ENCODE measurements around the gene FAM131A. TPM values are rescaled to one million over a fixed set of nuclear protein-coding genes. Genes with fewer than 3 reads are reported as not detected.

Gene FAM131A
- total and polyA plus RNA-seq, 9 of the 15 experiments (the other 6 are each of a cell fraction or from before 2014, with no cell fraction given), result 0.48 to 11.1 (median 4.3) TPM

DNA sequence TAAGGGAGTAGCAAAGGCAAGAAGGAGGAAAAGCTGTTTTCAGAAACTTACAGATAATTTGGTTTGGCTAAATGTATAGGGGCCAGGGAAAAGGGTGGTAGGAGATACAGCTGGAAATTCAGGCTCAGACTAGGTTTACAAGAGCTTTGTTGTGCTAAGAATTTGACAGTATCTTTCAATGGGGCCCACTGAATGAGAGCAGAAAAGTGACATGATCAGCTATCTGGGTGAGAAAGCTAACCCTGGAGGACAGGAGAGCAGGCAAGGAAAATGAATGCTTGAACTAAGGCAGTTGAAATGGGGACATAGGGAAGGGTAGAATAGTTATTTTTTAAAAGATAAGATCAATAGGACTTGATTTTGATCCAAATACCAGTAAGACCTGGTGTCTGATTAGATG lies 25.8 kb upstream of the FAM131A start:
- no peak overlapping the region for H3K4me3 ChIP-seq
- TF ChIP-seq, protein P1, sequence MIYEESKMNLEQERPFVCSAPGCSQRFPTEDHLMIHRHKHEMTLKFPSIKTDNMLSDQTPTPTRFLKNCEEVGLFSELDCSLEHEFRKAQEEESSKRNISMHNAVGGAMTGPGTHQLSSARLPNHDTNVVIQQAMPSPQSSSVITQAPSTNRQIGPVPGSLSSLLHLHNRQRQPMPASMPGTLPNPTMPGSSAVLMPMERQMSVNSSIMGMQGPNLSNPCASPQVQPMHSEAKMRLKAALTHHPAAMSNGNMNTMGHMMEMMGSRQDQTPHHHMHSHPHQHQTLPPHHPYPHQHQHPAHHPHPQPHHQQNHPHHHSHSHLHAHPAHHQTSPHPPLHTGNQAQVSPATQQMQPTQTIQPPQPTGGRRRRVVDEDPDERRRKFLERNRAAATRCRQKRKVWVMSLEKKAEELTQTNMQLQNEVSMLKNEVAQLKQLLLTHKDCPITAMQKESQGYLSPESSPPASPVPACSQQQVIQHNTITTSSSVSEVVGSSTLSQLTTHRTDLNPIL (CRISPR knock-in tag; IDR thresholded peaks at IDR 0.05), result no peak
- no peak for TF ChIP-seq ESRRA (IDR thresholded peaks at IDR 0.05; ENCODE audit: borderline replicate concordance, low read depth)
- TF ChIP-seq XRCC4 (IDR thresholded peaks at IDR 0.05; ENCODE audit: extremely low read depth, insufficient read depth, insufficient read length), result no peak
- TF ChIP-seq ZNF239 (CRISPR knock-in tag; IDR thresholded peaks at IDR 0.05), result no peak
- no peak for FAIRE-seq
- CTCF ChIA-PET (ENCODE audit: low intra/inter-chr PET ratio), result no interaction called here
- no peak overlapping the region for H3K4me2 ChIP-seq (ENCODE audit: insufficient read depth, low read length)
- H3K27me3 ChIP-seq (ENCODE audit: control insufficient read depth in 2 of 2, insufficient read depth in 2 of 2, low read length in 2 of 2), result no peaks in the 10 kb centered on the region
- H3K36me3 ChIP-seq (ENCODE audit: control insufficient read depth, insufficient read depth, low read length), result peaks cover 43% of the 10 kb centered on the region
- H3K79me2 ChIP-seq (ENCODE audit: control insufficient read depth, insufficient read depth, low read length), result peaks cover 23% of the 10 kb centered on the region
- no peak overlapping the region for H3K27ac ChIP-seq (ENCODE audit: extremely low read depth, low read depth, low read length)
- intact Hi-C loops (cut with micrococcal nuclease) (no loop called here), in situ Hi-C loops (cut with MboI) (no loop called here)
- no TSS peak for BruUV-seq (replicated peaks)
- peaks cover 16% of the 10 kb centered on the region for H4K20me1 ChIP-seq (replicated peaks; ENCODE audit: control insufficient read depth, insufficient read depth, low read length)
- H3K9me3 ChIP-seq (replicated peaks; ENCODE audit: control insufficient read depth, insufficient read depth, low read depth, low read length), result no peaks in the 10 kb centered on the region
- peaks cover 5 to 17% of the 10 kb centered on the region in 2 experiments; a peak in 4 of 5 replicates for H3K4me1 ChIP-seq (replicated peaks in 1 of 2; ENCODE audit: control insufficient read depth in 2 of 2, insufficient read depth in 2 of 2, low read length in 2 of 2)
- DNase-seq (ENCODE audit: extremely low read depth in 1 of 4, low spot score in 3 of 4), result no peak
- no peak for ATAC-seq
- POLR2A ChIA-PET, result interaction anchor here (1.0 to 1.3 kb wide), 4 partner anchors 9 to 24 kb away, joined by 3 to 5 read pairs (median 4); no protein-coding TSS in a partner anchor
- no peak overlapping the region for H2AFZ ChIP-seq (ENCODE audit: low read depth, low read length)
- no peaks in the 10 kb centered on the region for H3K9me1 ChIP-seq (ENCODE audit: control insufficient read depth, insufficient read depth, low read length)
- H3K9ac ChIP-seq (ENCODE audit: insufficient read depth in 1 of 2, low read depth in 2 of 2, low read length in 2 of 2), result no peak overlapping the region

GRCh38 chr3:184314363-184314699 lies 23.1 kb upstream of the FAM131A start, which contains the start of gene EIF4G1:
Gene EIF4G1 (plus strand): TSS chr3:184314606. CDS start chr3:184315797, 1,191 bp downstream.
- ATAC-seq, result peak; percentile 92
- TF ChIP-seq ZNF253 (CRISPR knock-in tag; conservative IDR thresholded peaks at IDR 0.05), result no peak
- TF ChIP-seq ZNF444 (CRISPR knock-in tag; IDR thresholded peaks at IDR 0.05), result no peak
- TF ChIP-seq USF1 (CRISPR knock-in tag; IDR thresholded peaks at IDR 0.05), result peak; percentile 97
- no peak for TF ChIP-seq EHMT2 (IDR thresholded peaks at IDR 0.05)
- peak; percentile 65; the same call in 1 of the 2 replicates for TF ChIP-seq EGR1 (conservative IDR thresholded peaks at IDR 0.05)
- TF ChIP-seq MIER1 (IDR thresholded peaks at IDR 0.05; ENCODE audit: low read depth), result no peak
- TF ChIP-seq RB1 (IDR thresholded peaks at IDR 0.05; ENCODE audit: low read depth), result no peak; the same call in 1 of the 2 replicates
- TF ChIP-seq GABPB1 (CRISPR knock-in tag; IDR thresholded peaks at IDR 0.05), result peak; percentile 55; the same call in 1 of the 2 replicates
- no peak for TF ChIP-seq ZNF586 (CRISPR knock-in tag; conservative IDR thresholded peaks at IDR 0.05)
- TF ChIP-seq MXD1 (CRISPR knock-in tag; IDR thresholded peaks at IDR 0.05; ENCODE audit: borderline replicate concordance, poor library complexity, severe bottlenecking), result peak; percentile 46

More at GRCh38 chr3:184314363-184314699, 23.1 kb upstream of the FAM131A start, which contains the start of gene EIF4G1:
- H3K9ac ChIP-seq (ENCODE audit: insufficient read depth in 1 of 2, low read depth in 2 of 2, low read length in 2 of 2), result peak within 1 kb of the TSS; percentile 99 to 100
- DNase-seq (ENCODE audit: extremely low read depth in 1 of 4, low spot score in 3 of 4), result peak; percentile 94 to 97 (median 96)
- H3K4me1 ChIP-seq (replicated peaks in 1 of 2; ENCODE audit: control insufficient read depth in 2 of 2, insufficient read depth in 2 of 2, low read length in 2 of 2), result peaks cover 13 to 31% of the 10 kb centered on the region in 2 experiments; a peak in 4 of 5 replicates
- intact Hi-C loops (cut with micrococcal nuclease) (loop anchor here (2.0 kb wide), 1 partner anchor 16 kb away; the partner anchor contains the start of gene PSMD2), in situ Hi-C loops (cut with MboI) (no loop called here)
- H3K27me3 ChIP-seq (ENCODE audit: control insufficient read depth in 2 of 2, insufficient read depth in 2 of 2, low read length in 2 of 2), result no peaks in the 10 kb centered on the region
- H3K36me3 ChIP-seq (ENCODE audit: control insufficient read depth, insufficient read depth, low read length), result peaks cover 45% of the 10 kb centered on the region
- H2AFZ ChIP-seq (ENCODE audit: low read depth, low read length), result peak within 1 kb of the TSS; percentile 84
- H3K9me1 ChIP-seq (ENCODE audit: control insufficient read depth, insufficient read depth, low read length), result peaks cover 10% of the 10 kb centered on the region
- peak within 1 kb of the TSS; percentile 100 for H3K4me3 ChIP-seq
- ChIA-PET POLR2A (no interaction called here), CTCF (ENCODE audit: low intra/inter-chr PET ratio) (no interaction called here)
- H4K20me1 ChIP-seq (replicated peaks; ENCODE audit: control insufficient read depth, insufficient read depth, low read length), result peaks cover 36% of the 10 kb centered on the region
- no peaks in the 10 kb centered on the region for H3K9me3 ChIP-seq (replicated peaks; ENCODE audit: control insufficient read depth, insufficient read depth, low read depth, low read length)
- peak; percentile 84 for FAIRE-seq
- H3K27ac ChIP-seq (ENCODE audit: extremely low read depth, low read depth, low read length), result peak within 1 kb of the TSS; percentile 94
- H3K79me2 ChIP-seq (ENCODE audit: control insufficient read depth, insufficient read depth, low read length), result peaks cover 50% of the 10 kb centered on the region
- no TSS peak for BruUV-seq (replicated peaks)
- H3K4me2 ChIP-seq (ENCODE audit: insufficient read depth, low read length), result peak within 1 kb of the TSS; percentile 99
- 2% methylated on average over 10 of the region's 40 CpGs for WGBS (ENCODE audit: insufficient coverage, low coverage, missing lambda C conversion rate)
